Middle frontal gyrus (tissue), 1 donor: ENCODE results near the gene SMIM41.

Source experiments
- DNase-seq: peaks from one replicate; pipeline ENCODE4 v3.0.0-alpha.2; 2015; ENCODE audit warnings: low spot score; ENCODE audit errors: extremely low spot score

The SMIM41 gene

GRCh38 chr12:52063082-52063924 is 16.2 kb upstream of the SMIM41 start:
- no peak for DNase-seq

GRCh38 chr12:52063981-52064649 is 15.4 kb upstream of the SMIM41 start:
- no peak for DNase-seq

- DNase-seq, result no peak
These were observed 13.0 kb upstream of the SMIM41 start for GRCh38 chr12:52066346-52067080.

- DNase-seq, result no peak
These were observed 12.5 kb upstream of the SMIM41 start for GRCh38 chr12:52067081-52067374.

- DNase-seq, result peak; percentile 85
These were observed 9.9 kb upstream of the SMIM41 start, which contains the start of gene ATG101 for GRCh38 chr12:52069327-52070184. Gene ATG101, plus strand, starts transcription at chr12:52069978. Its CDS starts 3,673 bp downstream, at chr12:52073651.

- no peak for DNase-seq
These were observed 9.1 kb upstream of the SMIM41 start for GRCh38 chr12:52070185-52070925.

- DNase-seq, result no peak
These were observed 5.7 kb upstream of the SMIM41 start for GRCh38 chr12:52073531-52074381.

- DNase-seq, result no peak
These were observed 4.4 kb upstream of the SMIM41 start for GRCh38 chr12:52074971-52075724.

- DNase-seq, result no peak
These were observed 2.7 kb upstream of the SMIM41 start for GRCh38 chr12:52076811-52077210.

- no peak for DNase-seq
These were observed 1.2 kb upstream of the SMIM41 start for GRCh38 chr12:52078276-52078675.

- DNase-seq, result no peak
These were observed 1.1 kb downstream of the SMIM41 start for GRCh38 chr12:52080403-52081251.

GRCh38 chr12:52081263-52081733 is 1.8 kb downstream of the SMIM41 start:
- DNase-seq, result no peak

GRCh38 chr12:52082026-52082668 is 2.6 kb downstream of the SMIM41 start:
- DNase-seq, result no peak

- DNase-seq, result no peak
These were observed 3.1 kb downstream of the SMIM41 start for GRCh38 chr12:52082669-52082987.

- DNase-seq, result no peak
These were observed 3.6 kb downstream of the SMIM41 start for GRCh38 chr12:52082988-52083637.

GRCh38 chr12:52083638-52083996 is 4.1 kb downstream of the SMIM41 start:
- no peak for DNase-seq
